Renal cortical epithelial cell (primary cell): ENCODE data around the gene TRAK1. TPM values are rescaled to one million over a fixed set of nuclear protein-coding genes. Genes with fewer than 3 reads are reported as not detected.

Experiments
- DNase-seq: peaks from one replicate; pipeline ENCODE4 v3.0.0-alpha.2; 2011; ENCODE audit warnings: low read depth
- total RNA-seq: library from RNA; depleted of rRNA; stranded (reverse); fragments of >200 nt; gene quantifications from 2 replicates; pipeline ENCODE4 v1.2.3, GENCODE V29; 2014

TRAK1 gene
- total RNA-seq, 1 donor from 2014 or later = 84.4 TPM

GRCh38 chr3:42066516-42067181 is 24.5 kb upstream of the TRAK1 start:
- DNase-seq = no peak

- no peak for DNase-seq
Observed at GRCh38 chr3:42067326-42067725, 23.8 kb upstream of the TRAK1 start.

GRCh38 chr3:42068303-42069088 is 22.7 kb upstream of the TRAK1 start:
- DNase-seq = peak; percentile 69

- no peak for DNase-seq
Observed at GRCh38 chr3:42070089-42070488, 21.1 kb upstream of the TRAK1 start.

GRCh38 chr3:42070524-42070923 is 20.6 kb upstream of the TRAK1 start:
- no peak for DNase-seq

GRCh38 chr3:42071904-42072812 is 19.0 kb upstream of the TRAK1 start:
- peak; percentile 41 for DNase-seq

- no peak for DNase-seq
Observed at GRCh38 chr3:42072831-42073301, 18.3 kb upstream of the TRAK1 start.

- DNase-seq = no peak
Observed at GRCh38 chr3:42077785-42078184, 13.4 kb upstream of the TRAK1 start.

GRCh38 chr3:42078677-42079076 is 12.5 kb upstream of the TRAK1 start:
- no peak for DNase-seq

GRCh38 chr3:42079701-42080452 is 11.3 kb upstream of the TRAK1 start:
- DNase-seq = peak; percentile 87

- peak; percentile 96 for DNase-seq
Observed at GRCh38 chr3:42080453-42080872, 10.7 kb upstream of the TRAK1 start.

- DNase-seq = no peak
Observed at GRCh38 chr3:42081838-42082473, 9.2 kb upstream of the TRAK1 start.

- DNase-seq = no peak
Observed at GRCh38 chr3:42084586-42084985, 6.6 kb upstream of the TRAK1 start.

GRCh38 chr3:42085641-42086376 is 5.3 kb upstream of the TRAK1 start:
- no peak for DNase-seq

- DNase-seq = no peak
Observed at GRCh38 chr3:42088803-42089530, 2.2 kb upstream of the TRAK1 start.

- DNase-seq = no peak
Observed at GRCh38 chr3:42092006-42092405, 849 bp downstream of the TRAK1 start.

GRCh38 chr3:42094128-42094527 is 3.0 kb downstream of the TRAK1 start:
- DNase-seq = no peak

- no peak for DNase-seq
Observed at GRCh38 chr3:42094691-42095391, 3.7 kb downstream of the TRAK1 start.

GRCh38 chr3:42095540-42095939 is 4.4 kb downstream of the TRAK1 start:
- no peak for DNase-seq
